ENCODE data around the gene OR4C45.
"Not testable (repeated sequence)": the region's sequence is repeated elsewhere in the genome, so short reads cannot be mapped to it uniquely, and the experiment has no call there.

The OR4C45 gene

GRCh38 chr11:50077526-50077925 lies 44.9 kb downstream of the OR4C45 start:
- H3K9me3 ChIP-seq (ENCODE audit: insufficient read depth, low read length), result no peaks in the 10 kb centered on the region
- no peak overlapping the region for H3K4me2 ChIP-seq (ENCODE audit: low read length)
- H3K4me3 ChIP-seq (ENCODE audit: low read length), result no peak overlapping the region
- no peaks in the 10 kb centered on the region for H3K4me1 ChIP-seq (ENCODE audit: low read length)
- H2AFZ ChIP-seq (ENCODE audit: low read depth, low read length), result no peak overlapping the region
- no peak for TF ChIP-seq EZH2phosphoT487 (IDR thresholded peaks at IDR 0.05; ENCODE audit: low read depth)
- no peak for TF ChIP-seq CTCF (IDR thresholded peaks at IDR 0.05; ENCODE audit: low read depth, low read length)
- no peak overlapping the region for H3K27ac ChIP-seq (ENCODE audit: low read length)
- H3K27me3 ChIP-seq (ENCODE audit: low read depth, low read length), result no peaks in the 10 kb centered on the region
- no peaks in the 10 kb centered on the region for H3K79me2 ChIP-seq (ENCODE audit: low read length)
- H3K36me3 ChIP-seq (replicated peaks; ENCODE audit: low read depth, low read length), result no peaks in the 10 kb centered on the region
- no peaks in the 10 kb centered on the region for H4K20me1 ChIP-seq (ENCODE audit: insufficient read depth, low read length)
- no peak overlapping the region for H3K9ac ChIP-seq (ENCODE audit: low read length)

- Histone ChIP-seq H4K20me1 (ENCODE audit: insufficient read depth, low read length) (no peaks in the 10 kb centered on the region), H3K4me2 (ENCODE audit: low read length) (no peak overlapping the region), H2AFZ (ENCODE audit: low read depth, low read length) (no peak overlapping the region)
These were observed 45.3 kb downstream of the OR4C45 start for GRCh38 chr11:50078001-50078400.

GRCh38 chr11:50078946-50079345 lies 46.3 kb downstream of the OR4C45 start:
- H4K20me1 ChIP-seq (ENCODE audit: insufficient read depth, low read length); H3K4me1 ChIP-seq (ENCODE audit: low read length); H3K79me2 ChIP-seq (ENCODE audit: low read length); H3K36me3 ChIP-seq (replicated peaks; ENCODE audit: low read depth, low read length); H3K27ac ChIP-seq (ENCODE audit: low read length); H3K27me3 ChIP-seq (ENCODE audit: low read depth, low read length); H3K4me3 ChIP-seq (ENCODE audit: low read length); H2AFZ ChIP-seq (ENCODE audit: low read depth, low read length); H3K4me2 ChIP-seq (ENCODE audit: low read length); H3K9ac ChIP-seq (ENCODE audit: low read length); H3K9me3 ChIP-seq (ENCODE audit: insufficient read depth, low read length): not testable (repeated sequence)

More at GRCh38 chr11:50078001-50078400, 45.3 kb downstream of the OR4C45 start:
- H3K27me3 ChIP-seq (ENCODE audit: low read depth, low read length), result no peaks in the 10 kb centered on the region
- H3K27ac ChIP-seq (ENCODE audit: low read length), result no peak overlapping the region
- H3K79me2 ChIP-seq (ENCODE audit: low read length), result no peaks in the 10 kb centered on the region
- H3K4me1 ChIP-seq (ENCODE audit: low read length), result no peaks in the 10 kb centered on the region
- TF ChIP-seq EZH2phosphoT487 (IDR thresholded peaks at IDR 0.05; ENCODE audit: low read depth), result no peak
- no peak for TF ChIP-seq CTCF (IDR thresholded peaks at IDR 0.05; ENCODE audit: low read depth, low read length)
- H3K9ac ChIP-seq (ENCODE audit: low read length), result no peak overlapping the region
- H3K9me3 ChIP-seq (ENCODE audit: insufficient read depth, low read length), result no peaks in the 10 kb centered on the region
- H3K4me3 ChIP-seq (ENCODE audit: low read length), result no peak overlapping the region
- no peaks in the 10 kb centered on the region for H3K36me3 ChIP-seq (replicated peaks; ENCODE audit: low read depth, low read length)

GRCh38 chr11:50080256-50080655 lies 47.6 kb downstream of the OR4C45 start:
- H3K4me1 ChIP-seq (ENCODE audit: low read length), result no peaks in the 10 kb centered on the region
- H3K79me2 ChIP-seq (ENCODE audit: low read length), result no peaks in the 10 kb centered on the region
- H4K20me1 ChIP-seq (ENCODE audit: insufficient read depth, low read length), result no peaks in the 10 kb centered on the region
- H2AFZ ChIP-seq (ENCODE audit: low read depth, low read length), result no peak overlapping the region
- no peak overlapping the region for H3K4me2 ChIP-seq (ENCODE audit: low read length)
- H3K4me3 ChIP-seq (ENCODE audit: low read length), result no peak overlapping the region
- H3K36me3 ChIP-seq (replicated peaks; ENCODE audit: low read depth, low read length), result no peaks in the 10 kb centered on the region
- H3K9ac ChIP-seq (ENCODE audit: low read length), result no peak overlapping the region
- H3K27ac ChIP-seq (ENCODE audit: low read length), result no peak overlapping the region
- H3K27me3 ChIP-seq (ENCODE audit: low read depth, low read length), result no peaks in the 10 kb centered on the region
- no peaks in the 10 kb centered on the region for H3K9me3 ChIP-seq (ENCODE audit: insufficient read depth, low read length)
- TF ChIP-seq CTCF (IDR thresholded peaks at IDR 0.05; ENCODE audit: low read depth, low read length) (no peak), EZH2phosphoT487 (IDR thresholded peaks at IDR 0.05; ENCODE audit: low read depth) (no peak)

Measured in OCI-LY3 (cell line).